NCI-H1417 (cell line): ENCODE data around the gene CROCC.

Experiments used
- DNase-seq, 3 experiments: peaks; one replicate each; lab custom pipeline; 2025; lab: John Stamatoyannopoulos, UW

CROCC gene

DNA sequence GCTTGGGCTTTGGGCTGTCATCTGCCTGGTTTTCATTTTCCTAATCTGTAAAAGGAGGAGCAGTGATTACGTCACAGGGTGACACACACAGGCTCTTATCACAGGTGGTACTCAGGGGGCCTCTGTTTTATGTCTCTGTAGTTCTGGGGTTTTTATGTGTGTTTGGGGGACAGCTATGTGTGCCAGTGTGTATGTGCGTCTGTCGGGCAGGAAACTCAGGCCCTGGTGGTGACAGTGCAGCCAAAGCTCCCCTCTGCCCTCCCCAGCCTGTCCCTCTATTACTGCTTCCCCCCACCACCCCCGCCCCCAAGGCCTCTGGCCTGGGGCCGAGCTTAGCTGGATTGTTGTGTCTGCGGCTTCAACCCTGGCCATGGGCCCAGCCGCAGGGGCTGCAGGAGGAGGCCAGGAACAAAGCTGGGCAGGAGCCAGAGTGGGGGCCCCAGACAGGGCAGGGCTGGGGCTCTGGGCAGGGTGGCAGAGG is 45.4 kb downstream of the CROCC start:
- DNase-seq: no peak

DNA sequence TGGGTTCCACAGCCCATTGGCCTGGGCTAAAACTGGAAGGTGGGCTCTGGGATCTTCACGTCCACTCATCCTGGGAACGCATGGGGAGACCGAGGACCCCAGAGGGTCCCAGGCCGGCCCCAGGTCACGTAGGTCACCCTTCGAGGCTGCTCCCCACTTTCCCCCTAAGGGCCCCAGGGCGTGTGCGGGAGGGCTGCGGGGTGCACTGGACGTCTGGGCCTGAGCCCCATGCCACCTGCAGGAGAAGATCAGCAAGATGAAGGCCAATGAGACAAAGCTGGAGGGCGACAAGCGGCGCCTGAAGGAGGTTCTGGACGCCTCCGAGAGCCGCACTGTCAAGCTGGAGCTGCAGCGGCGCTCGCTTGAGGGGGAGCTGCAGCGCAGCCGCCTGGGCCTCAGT is 46.2 kb downstream of the CROCC start:
- no peak for DNase-seq

DNA sequence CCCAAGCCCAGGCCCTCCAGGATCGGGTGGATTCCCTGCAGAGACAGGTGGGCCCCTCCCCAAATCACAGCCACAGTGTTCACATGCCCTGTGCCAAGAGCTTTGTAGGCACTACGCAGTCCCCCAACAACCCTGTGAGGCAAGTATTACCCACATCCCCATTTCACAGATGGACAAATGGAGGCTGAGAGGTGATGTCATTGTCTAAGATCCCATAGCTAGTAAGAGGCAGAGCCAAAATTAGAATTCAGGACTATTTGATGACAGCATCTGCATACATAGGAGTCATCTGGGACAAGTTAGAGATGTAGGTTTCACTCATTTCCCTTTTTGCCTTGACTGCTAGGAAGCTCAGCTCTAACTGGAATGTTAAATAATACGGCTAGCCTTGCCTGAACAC is 46.6 kb downstream of the CROCC start:
- no peak for DNase-seq

DNA sequence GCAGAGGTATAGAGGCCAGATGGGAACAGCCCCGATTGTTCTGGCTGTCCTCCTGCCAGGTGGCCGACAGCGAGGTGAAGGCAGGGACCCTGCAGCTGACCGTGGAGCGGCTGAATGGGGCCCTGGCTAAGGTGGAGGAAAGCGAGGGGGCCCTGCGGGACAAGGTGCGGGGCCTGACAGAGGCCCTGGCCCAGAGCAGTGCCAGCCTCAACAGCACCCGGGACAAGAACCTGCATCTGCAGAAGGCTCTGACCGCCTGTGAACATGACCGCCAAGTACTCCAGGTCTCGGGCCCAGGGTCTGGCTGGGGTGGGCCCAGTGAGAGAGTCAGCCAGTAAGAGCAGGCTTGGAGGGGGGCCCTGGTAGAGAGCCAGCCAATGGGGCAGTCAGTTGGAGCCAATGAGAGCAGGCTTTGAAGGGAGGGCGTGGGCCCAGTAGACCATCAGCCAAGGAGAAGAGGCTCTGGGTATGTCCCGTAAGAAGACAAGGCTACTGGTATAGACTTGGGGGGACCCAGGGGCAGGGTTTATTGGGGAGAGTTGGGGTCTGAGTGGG is 47.4 kb downstream of the CROCC start:
- DNase-seq: no peak

DNA sequence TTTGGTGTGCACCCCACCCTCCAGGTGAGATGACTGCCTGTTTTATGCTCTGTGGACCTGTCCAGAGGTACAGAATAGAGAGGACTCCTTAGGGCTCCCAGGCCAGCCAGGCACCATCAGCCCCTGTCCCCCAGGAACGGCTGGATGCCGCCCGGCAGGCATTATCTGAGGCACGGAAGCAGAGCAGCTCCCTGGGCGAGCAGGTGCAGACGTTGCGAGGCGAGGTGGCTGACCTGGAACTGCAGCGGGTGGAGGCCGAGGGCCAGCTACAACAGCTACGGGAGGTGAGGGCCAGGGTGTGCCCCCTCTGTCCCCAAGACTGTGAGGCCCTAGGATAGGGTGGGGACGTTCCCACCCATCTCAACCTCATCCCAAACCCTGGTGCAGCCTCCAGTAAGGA is 47.9 kb downstream of the CROCC start:
- no peak for DNase-seq

DNA sequence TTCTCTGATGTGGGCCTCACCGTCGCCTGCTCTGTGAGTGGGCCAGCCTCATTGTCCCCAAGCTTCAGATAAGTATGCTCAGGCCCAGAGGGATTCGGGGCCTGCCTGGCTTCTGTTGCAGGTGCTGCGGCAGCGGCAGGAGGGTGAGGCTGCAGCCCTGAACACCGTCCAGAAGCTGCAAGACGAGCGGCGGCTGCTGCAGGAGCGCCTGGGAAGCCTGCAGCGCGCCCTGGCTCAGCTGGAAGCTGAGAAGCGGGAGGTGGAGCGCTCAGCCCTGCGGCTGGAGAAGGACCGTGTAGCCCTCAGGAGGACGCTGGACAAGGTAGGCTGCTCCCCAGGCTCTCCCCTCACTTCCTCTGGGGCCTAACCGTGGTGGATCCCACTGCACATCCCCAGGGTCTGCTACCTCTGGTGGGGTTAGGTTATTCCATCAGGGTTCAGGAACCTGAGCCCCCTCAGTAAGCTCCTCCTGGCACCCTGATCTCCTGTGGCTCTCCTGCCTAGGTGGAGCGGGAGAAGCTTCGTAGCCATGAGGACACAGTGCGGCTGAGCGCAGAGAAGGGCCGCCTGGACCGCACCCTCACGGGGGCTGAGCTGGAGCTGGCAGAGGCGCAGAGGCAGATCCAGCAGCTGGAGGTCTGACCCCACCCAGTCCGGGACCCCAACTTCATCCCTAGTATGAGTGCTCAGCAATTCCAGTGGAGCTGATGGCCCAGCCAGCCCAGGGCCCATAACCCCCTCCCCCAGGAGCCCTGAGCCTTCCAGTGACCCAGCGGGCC is 48.6 kb downstream of the CROCC start:
- no peak for DNase-seq

DNA sequence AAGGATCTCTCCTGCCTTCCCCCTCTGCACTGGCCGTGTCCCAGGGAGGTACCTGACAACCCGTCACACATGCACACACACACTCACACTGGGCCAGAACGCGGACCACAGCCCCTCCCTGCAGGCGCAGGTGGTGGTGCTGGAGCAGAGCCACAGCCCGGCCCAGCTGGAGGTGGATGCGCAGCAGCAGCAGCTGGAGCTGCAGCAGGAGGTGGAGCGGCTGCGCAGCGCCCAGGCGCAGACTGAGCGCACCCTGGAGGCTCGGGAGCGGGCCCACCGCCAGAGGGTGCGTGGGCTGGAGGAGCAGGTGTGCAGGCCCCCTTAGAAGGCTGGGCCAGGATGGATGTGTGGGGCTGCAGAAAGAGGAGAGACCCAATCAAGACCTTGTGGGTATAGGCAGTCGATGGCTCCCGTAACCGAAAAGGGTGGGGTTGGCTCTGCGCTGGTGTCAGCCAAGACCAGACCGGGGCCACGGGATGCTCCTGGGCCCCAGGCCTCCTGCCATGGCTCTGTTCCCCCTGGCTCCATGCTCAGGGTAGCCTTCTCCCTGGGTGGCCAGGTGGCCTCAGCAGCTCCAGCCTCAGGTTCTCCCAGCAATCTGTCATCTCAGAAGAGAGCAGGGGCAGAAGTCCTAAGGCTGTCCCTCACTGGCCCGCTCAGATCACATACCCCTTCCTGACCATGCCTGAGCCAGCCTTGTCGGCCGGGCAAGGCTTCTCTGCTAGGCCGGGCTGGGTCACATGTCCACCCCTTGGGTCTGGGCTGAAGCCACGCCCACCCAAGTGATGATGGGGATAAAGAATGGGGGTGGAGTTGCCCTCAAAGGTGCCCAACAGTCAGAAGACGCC is 49.8 kb downstream of the CROCC start:
- DNase-seq: peak; percentile 48 to 80 (median 67)

DNA sequence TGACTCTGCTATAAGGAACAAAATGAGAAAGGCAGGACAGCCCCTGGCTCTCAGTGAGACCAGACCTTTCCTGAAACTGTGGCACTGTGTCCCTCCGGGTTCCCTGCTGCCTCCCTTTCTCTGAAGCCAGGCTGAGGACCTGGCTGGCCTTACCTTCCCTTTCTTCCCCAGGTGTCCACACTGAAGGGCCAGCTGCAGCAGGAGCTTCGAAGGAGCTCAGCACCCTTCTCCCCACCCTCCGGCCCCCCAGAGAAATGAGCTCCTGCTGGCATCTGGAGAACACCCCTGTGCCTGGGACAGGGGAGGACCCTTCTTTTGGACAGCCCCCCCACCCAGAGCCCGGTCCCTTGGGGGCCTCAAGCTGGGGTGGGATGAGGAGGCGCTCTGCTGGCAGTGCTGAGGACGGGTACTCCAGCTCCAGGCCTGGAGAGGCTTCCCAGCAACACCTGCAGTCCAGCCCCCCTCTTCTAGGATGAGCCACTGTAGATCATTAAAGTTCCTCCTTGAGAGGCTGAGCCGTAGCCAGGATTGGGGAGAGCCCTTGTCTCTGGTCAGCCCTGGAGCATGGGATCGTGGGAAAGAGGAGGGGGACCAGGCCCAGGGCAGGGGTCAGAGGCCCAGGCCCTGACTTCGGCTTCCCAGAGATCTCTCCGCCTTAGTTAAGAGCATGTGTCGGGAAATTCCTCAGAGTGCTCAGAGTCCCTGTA is 50.6 kb downstream of the CROCC start:
- no peak for DNase-seq

DNA sequence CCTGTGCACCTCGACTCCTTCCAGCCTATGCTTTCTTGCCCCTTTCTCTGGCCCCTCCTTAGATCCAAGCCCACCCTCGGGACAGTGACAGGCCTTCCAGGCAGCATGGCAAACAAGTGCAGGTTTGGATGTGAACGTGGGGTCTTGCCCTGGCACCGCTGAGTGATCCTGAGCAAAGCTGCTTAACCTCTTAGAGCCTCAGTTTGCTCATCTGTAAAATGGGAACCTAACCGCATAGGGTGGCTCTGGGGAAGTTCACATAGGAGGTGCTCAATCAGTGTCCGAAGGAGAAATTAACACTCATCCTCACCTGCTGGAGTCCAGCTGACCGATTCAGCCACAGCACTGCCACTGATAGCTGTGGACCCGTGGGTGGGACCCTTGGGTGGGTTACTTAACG is 51.5 kb downstream of the CROCC start:
- no peak for DNase-seq

DNA sequence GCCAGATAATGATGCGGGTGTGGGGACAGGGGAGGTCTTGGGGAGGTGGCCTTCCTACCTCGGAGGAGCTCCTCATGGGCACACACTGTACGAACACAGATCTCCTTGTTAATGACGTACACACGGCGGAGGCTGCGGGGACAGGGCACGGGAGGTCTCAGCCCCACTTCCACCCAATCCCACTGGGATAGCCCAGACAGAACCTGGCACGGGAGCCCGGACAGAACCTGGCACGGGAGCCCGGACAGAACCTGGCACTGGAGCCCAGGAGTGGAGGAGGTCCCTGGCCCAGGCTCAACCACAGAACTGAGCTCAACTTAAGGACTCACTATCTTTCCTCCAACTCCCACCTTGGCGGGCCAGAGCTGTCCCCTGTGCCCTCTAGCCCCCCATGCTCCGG is 53.5 kb downstream of the CROCC start:
- no peak for DNase-seq

DNA sequence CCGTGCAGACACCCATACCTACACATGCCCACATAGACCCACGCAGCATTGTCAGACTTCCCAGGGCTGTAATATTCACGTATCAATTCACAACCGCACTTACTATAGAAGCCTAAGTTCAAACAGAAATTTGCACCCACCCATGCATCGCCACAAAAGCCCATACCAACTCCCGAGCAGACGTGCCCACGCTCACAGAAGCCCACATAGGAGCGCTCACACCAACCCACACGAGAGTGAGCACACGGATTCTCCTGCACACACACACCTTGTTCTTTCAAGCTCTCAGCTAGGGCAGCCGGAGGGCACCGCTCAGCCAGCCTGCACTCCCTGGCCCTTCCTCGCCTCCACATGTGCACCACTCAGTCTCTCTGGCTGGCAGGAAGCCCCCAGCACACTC is 54.1 kb downstream of the CROCC start:
- DNase-seq: no peak

DNA sequence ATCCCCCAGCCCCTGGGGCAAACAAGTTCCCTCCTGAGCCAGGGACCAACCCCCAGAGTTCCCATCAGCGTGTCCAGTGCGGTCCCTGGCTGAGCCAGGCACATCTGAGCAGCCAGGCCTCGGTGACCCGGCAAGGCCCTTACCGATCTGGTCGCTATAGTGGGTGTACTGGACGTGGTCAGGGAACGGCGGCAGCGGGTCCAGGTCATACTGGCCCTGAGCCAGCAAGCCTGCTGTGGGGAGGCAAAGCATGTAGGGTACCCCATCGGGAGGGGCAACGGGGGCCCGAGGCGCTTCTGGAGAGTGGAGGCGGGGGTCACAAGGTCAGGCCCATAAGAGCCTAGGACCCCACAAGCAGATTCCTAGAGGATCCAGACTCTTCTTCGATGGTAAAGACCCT is 55.2 kb downstream of the CROCC start:
- DNase-seq: no peak

DNA sequence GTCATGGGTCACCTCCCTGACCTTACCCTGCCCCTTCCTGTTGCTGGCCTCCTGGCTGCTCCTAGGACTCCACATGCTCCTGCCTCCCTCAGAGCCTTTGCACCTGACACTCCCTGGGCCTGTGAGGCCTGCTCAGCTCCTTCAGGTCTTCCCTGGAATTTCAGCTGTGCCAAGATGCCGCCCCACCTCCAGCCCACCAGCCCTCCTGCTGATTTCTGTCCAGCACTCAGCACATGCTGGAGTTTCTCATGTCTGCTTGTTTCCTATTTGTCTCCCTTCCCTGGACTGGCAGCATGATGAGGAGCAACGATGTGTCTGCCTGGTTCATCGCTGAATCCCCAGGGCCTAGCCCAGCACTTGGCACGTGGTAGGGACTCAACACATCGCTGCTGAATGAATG is 55.6 kb downstream of the CROCC start:
- no peak for DNase-seq

DNA sequence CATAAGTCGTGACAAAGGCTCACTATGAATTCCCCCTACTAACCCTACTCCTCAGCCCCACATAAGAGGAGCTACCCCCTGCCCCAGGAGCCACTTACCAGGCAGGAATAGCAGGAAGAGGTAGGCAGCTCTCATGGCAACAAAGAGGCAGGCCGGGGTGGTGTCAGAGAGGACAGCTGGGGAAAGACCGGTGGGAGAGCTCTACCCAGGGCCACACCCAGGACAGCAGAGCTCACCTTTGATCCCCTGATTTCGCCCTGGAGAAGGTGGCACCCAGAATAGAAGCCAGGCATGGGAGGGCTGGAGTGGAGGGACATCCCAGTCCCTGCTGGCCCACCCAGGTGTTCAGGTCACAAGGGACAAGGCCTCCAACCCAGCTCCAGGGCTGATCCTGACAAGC is 56.4 kb downstream of the CROCC start:
- DNase-seq: no peak

DNA sequence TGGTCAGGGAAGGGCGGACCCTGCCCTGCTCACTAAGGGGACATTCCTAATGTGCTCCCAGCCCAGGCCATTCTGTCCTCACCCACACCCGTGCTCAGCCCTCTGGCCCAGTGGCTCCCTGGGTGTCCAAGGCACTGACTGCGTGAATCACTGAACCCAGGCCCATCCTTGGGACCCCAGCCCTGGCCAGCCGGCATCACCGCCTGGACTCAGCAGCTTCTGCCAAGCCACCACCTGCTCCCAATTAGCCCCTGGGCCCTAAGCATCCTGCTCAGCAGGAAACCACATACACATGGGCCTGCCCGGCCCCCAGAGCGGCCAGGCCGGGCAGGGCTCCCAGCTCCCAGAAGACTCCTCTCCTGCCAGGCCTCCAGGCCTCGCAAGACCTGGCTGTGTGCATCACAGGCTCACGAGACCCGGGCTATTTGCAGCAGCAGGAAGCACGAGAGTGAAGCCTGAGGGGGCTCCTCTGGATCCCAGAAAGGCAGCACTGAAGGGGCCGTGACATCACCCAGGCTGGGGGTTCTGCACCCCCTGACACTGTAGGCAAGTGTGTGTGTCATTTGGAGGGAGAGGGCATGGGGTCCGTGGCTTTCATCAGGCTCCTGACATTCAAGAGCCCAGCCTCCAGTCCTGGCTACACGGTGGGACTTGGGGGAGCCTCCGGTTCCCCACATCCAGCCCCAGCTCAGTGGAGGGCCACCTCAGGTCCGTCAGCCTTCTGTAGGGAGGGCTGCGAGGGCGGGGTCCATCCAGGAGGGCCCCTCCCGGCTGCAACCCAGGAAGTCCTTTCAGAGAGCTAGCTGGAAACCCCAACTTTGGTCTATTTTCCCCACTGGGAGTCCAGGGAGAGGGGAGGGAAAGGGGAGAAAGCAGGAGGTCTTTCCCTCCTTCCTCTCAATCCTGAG is 57.1 kb downstream of the CROCC start:
- DNase-seq: peak in 2 of 3 experiments; percentile 20 to 40

DNA sequence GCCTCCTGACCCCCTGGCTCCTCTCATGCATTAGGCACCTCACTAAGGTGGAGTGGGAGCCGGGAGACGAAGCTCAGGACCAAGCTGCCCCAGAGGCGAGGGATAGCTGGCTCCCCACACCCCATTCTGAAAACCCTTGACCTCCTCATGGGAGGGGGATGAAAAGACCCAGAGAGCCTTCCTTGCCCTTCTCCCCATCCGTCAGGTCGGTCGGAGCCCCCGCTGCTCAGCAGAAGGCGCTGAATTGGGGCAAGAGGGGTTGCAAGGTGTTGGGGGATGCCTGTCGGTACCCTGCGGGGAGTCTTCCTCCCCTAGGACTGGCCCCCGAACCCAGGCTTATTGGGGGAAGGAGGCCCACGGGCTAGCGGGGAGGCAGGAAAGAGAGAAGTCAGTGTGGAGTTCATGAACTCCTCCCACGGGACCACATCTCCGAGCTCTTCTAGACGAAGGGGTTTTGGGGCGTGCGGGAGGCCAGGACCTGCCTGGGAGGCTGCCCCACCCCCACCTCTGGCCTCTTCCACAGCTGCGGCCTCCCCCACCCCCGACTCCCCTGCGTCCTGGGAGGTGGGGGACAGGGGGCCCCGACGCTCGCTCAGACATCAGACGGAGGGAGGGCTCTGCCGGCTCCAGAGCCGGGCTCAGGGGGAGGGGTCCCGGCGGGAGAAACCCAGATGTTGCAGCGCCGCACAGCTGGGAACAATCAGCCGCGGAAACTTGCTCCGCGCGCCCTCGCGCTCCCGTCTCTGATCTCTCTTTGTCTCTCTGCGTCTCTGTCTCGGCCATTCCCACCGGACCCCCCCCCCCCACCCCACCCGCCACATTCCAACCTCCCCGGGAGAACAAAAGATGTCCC is 58.0 kb downstream of the CROCC start:
- DNase-seq: peak in 2 of 3 experiments; percentile 10 to 18

DNA sequence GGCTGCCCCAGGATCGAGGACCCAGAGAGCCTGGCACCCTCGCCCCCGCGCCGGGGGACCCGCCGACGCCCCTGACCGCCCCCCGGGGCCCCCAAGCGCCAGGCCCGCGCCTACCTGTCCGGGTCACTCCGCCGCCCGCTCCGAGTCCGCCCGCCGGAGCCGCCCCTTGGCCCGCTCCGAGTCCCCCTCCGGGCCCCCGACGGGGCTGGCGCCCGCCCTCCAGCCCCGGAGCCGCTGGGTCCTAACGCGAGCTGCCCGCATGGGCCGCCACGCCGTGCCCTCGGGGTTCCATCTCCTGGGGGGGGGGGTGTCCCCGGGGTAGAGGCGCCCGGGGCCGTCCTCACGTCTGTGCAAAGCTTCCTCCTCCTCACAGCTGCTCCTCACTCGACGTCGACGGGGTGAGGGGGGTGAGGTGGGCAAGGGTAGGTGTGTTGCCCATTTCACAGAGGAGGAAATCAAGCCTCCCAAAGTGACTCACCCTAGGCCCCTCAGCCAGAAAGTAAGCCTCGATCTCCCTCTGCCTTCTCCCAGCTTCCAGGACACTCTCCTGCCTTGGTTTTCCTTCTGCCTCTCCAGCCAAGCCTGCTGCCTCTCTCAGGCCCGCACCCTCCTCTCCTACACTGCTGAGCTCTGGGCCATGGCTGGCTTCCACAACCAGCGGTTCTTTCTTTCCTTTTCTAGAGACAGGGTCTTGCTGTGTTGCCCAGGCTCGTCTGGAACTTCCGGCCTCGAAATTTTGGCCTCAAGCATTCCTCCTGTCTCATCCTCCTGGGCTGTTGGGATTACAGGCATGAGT is 58.9 kb downstream of the CROCC start, which contains the start of gene MFAP2:
MFAP2 (minus strand) TSS at position 148 of the 796 bp plus-strand sequence. CDS start 2,347 bp downstream, outside the sequence.
- DNase-seq: peak in 2 of 3 experiments; percentile 25 to 40

DNA sequence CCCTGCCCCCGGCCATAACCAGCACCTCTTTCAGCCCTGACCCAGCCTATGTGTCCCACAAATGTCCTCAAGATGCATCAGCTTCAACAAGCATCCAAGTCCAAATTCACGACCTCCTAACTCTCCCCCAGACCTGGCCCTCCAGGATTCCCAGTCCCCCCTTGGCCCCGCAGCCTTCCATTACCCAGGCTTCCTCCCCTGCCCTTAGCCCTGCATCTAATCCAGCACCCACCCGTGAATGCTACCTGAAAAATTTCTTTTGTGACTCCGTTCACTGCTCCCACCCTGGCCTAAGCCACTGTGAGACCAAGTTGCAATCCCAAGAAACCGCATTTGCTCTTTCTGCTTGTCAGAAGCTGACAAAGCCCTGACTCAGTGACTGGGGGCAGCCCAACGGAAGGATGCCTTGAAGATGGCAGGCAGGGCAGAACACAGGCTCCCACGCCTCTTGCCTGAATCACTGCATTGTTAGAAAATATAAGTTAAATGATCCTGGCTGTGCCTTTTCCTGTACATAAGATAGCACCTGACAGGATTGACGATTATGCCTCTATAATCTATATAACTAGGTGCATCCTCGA is 59.6 kb downstream of the CROCC start:
- DNase-seq: no peak

DNA sequence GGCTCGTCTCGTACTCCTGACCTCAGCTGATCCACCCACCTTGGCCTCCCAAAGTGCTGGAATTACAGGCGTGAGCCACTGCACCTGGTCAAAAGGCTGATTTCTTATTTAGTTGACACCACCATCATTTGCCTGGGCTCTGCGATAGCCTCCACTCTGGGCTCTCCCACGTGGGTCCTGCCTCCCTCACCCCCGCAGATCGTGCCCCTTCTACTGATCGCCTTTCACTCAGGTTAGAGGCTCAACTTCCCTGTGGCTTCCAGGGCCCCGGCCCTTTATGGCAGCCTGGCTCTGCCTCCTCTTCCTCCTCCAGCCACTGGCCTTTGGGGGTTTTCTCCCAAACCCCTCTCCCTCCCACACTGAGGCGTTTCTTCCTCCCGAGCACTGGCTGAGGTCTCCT is 61.2 kb downstream of the CROCC start:
- DNase-seq: no peak
